ENCODE results near the gene FGF1. TPM values are rescaled to one million over a fixed set of nuclear protein-coding genes. Genes with fewer than 3 reads are reported as not detected.
A peak's percentile ranks its signal among the peaks of the same experiment; 100 is the strongest.
"Not testable (repeated sequence)": the region's sequence is repeated elsewhere in the genome, so short reads cannot be mapped to it uniquely, and the experiment has no call there.

FGF1 gene
- total RNA-seq, 1 donor from 2014 or later: 0.08 TPM

GRCh38 chr5:142660196-142660595 lies 25.7 kb downstream of the FGF1 start:
- H3K27ac Mint-ChIP-seq: no peak overlapping the region
- H3K27me3 Mint-ChIP-seq (ENCODE audit: insufficient read depth): peaks cover 12% of the 10 kb centered on the region

GRCh38 chr5:142659405-142659804 lies 26.5 kb downstream of the FGF1 start:
- Mint-ChIP-seq H3K4me3 (no peak overlapping the region), H3K27me3 (ENCODE audit: insufficient read depth) (peaks cover 14% of the 10 kb centered on the region), H3K9me3 (no peaks in the 10 kb centered on the region), H3K4me1 (ENCODE audit: low read depth) (no peaks in the 10 kb centered on the region), H3K36me3 (ENCODE audit: low read depth) (no peaks in the 10 kb centered on the region), H3K27ac (no peak overlapping the region)
- intact Hi-C loops (cut with micrococcal nuclease): loop anchor here (5.0 kb wide), 1 partner anchor 53 kb away; no protein-coding TSS in a partner anchor
- no peak for DNase-seq (ENCODE audit: low spot score)

More at GRCh38 chr5:142660196-142660595, 25.7 kb downstream of the FGF1 start:
- intact Hi-C loops (cut with micrococcal nuclease): no loop called here
- no peak overlapping the region for H3K4me3 Mint-ChIP-seq
- H3K9me3 Mint-ChIP-seq: no peaks in the 10 kb centered on the region
- no peaks in the 10 kb centered on the region for H3K36me3 Mint-ChIP-seq (ENCODE audit: low read depth)
- no peak for DNase-seq (ENCODE audit: low spot score)
- H3K4me1 Mint-ChIP-seq (ENCODE audit: low read depth): no peaks in the 10 kb centered on the region

GRCh38 chr5:142658278-142658677 lies 27.6 kb downstream of the FGF1 start:
- peaks cover 17% of the 10 kb centered on the region for H3K27me3 Mint-ChIP-seq (ENCODE audit: insufficient read depth)
- intact Hi-C loops (cut with micrococcal nuclease): loop anchor here (5.0 kb wide), 1 partner anchor 54 kb away; no protein-coding TSS in a partner anchor
- no peak for DNase-seq (ENCODE audit: low spot score)
- no peaks in the 10 kb centered on the region for H3K9me3 Mint-ChIP-seq
- no peaks in the 10 kb centered on the region for H3K4me1 Mint-ChIP-seq (ENCODE audit: low read depth)
- H3K27ac Mint-ChIP-seq: no peak overlapping the region
- no peaks in the 10 kb centered on the region for H3K36me3 Mint-ChIP-seq (ENCODE audit: low read depth)
- no peak overlapping the region for H3K4me3 Mint-ChIP-seq

GRCh38 chr5:142657446-142657845 lies 28.4 kb downstream of the FGF1 start:
- Mint-ChIP-seq H3K4me1 (ENCODE audit: low read depth) (no peaks in the 10 kb centered on the region), H3K36me3 (ENCODE audit: low read depth) (no peaks in the 10 kb centered on the region), H3K4me3 (no peak overlapping the region), H3K9me3 (no peaks in the 10 kb centered on the region), H3K27ac (no peak overlapping the region), H3K27me3 (ENCODE audit: insufficient read depth) (peaks cover 17% of the 10 kb centered on the region)
- intact Hi-C loops (cut with micrococcal nuclease): loop anchor here (5.0 kb wide), 1 partner anchor 55 kb away; no protein-coding TSS in a partner anchor
- DNase-seq (ENCODE audit: low spot score): no peak

- intact Hi-C loops (cut with micrococcal nuclease): loop anchor here (1.0 to 5.0 kb wide), 5 partner anchors 44 to 233 kb away; no protein-coding TSS in a partner anchor
- H3K27me3 Mint-ChIP-seq (ENCODE audit: insufficient read depth): peaks cover 13% of the 10 kb centered on the region
- H3K4me3 Mint-ChIP-seq: no peak overlapping the region
- no peaks in the 10 kb centered on the region for H3K4me1 Mint-ChIP-seq (ENCODE audit: low read depth)
- H3K9me3 Mint-ChIP-seq: no peaks in the 10 kb centered on the region
- no peak overlapping the region for H3K27ac Mint-ChIP-seq
- H3K36me3 Mint-ChIP-seq (ENCODE audit: low read depth): no peaks in the 10 kb centered on the region
- DNase-seq (ENCODE audit: low spot score): peak; percentile 45
These were observed 30.3 kb downstream of the FGF1 start for GRCh38 chr5:142655339-142656267.

- no peaks in the 10 kb centered on the region for H3K4me1 Mint-ChIP-seq (ENCODE audit: low read depth)
- no peak for DNase-seq (ENCODE audit: low spot score)
- peaks cover 13% of the 10 kb centered on the region for H3K27me3 Mint-ChIP-seq (ENCODE audit: insufficient read depth)
- intact Hi-C loops (cut with micrococcal nuclease): loop anchor here (1.0 to 5.0 kb wide), 5 partner anchors 43 to 234 kb away; no protein-coding TSS in a partner anchor
- no peak overlapping the region for H3K4me3 Mint-ChIP-seq
- no peaks in the 10 kb centered on the region for H3K9me3 Mint-ChIP-seq
- H3K27ac Mint-ChIP-seq: no peak overlapping the region
- H3K36me3 Mint-ChIP-seq (ENCODE audit: low read depth): no peaks in the 10 kb centered on the region
These were observed 31.3 kb downstream of the FGF1 start for GRCh38 chr5:142654578-142655058.

GRCh38 chr5:142653321-142653720 lies 32.6 kb downstream of the FGF1 start:
- Mint-ChIP-seq H3K27ac (no peak overlapping the region), H3K4me1 (ENCODE audit: low read depth) (no peaks in the 10 kb centered on the region), H3K27me3 (ENCODE audit: insufficient read depth) (peaks cover 13% of the 10 kb centered on the region), H3K4me3 (no peak overlapping the region), H3K36me3 (ENCODE audit: low read depth) (no peaks in the 10 kb centered on the region), H3K9me3 (no peaks in the 10 kb centered on the region)
- intact Hi-C loops (cut with micrococcal nuclease): no loop called here
- no peak for DNase-seq (ENCODE audit: low spot score)

GRCh38 chr5:142652563-142652962 lies 33.3 kb downstream of the FGF1 start:
- Mint-ChIP-seq H3K27me3 (ENCODE audit: insufficient read depth) (peaks cover 11% of the 10 kb centered on the region), H3K4me3 (no peak overlapping the region), H3K9me3 (no peaks in the 10 kb centered on the region), H3K36me3 (ENCODE audit: low read depth) (no peaks in the 10 kb centered on the region), H3K4me1 (ENCODE audit: low read depth) (no peaks in the 10 kb centered on the region), H3K27ac (no peak overlapping the region)
- DNase-seq (ENCODE audit: low spot score): no peak
- intact Hi-C loops (cut with micrococcal nuclease): no loop called here

- no peaks in the 10 kb centered on the region for H3K36me3 Mint-ChIP-seq (ENCODE audit: low read depth)
- H3K4me3 Mint-ChIP-seq: no peak overlapping the region
- H3K4me1 Mint-ChIP-seq (ENCODE audit: low read depth): no peaks in the 10 kb centered on the region
- H3K9me3 Mint-ChIP-seq: no peaks in the 10 kb centered on the region
- no peak for DNase-seq (ENCODE audit: low spot score)
- H3K27me3 Mint-ChIP-seq (ENCODE audit: insufficient read depth): peaks cover 9% of the 10 kb centered on the region
- no peak overlapping the region for H3K27ac Mint-ChIP-seq
- intact Hi-C loops (cut with micrococcal nuclease): no loop called here
These were observed 35.0 kb downstream of the FGF1 start for GRCh38 chr5:142650881-142651280.

GRCh38 chr5:142650060-142650459 lies 35.8 kb downstream of the FGF1 start:
- H3K4me3 Mint-ChIP-seq: no peak overlapping the region
- H3K9me3 Mint-ChIP-seq: no peaks in the 10 kb centered on the region
- no peak overlapping the region for H3K27ac Mint-ChIP-seq
- H3K27me3 Mint-ChIP-seq (ENCODE audit: insufficient read depth): peaks cover 7% of the 10 kb centered on the region
- no peak for DNase-seq (ENCODE audit: low spot score)
- no peaks in the 10 kb centered on the region for H3K4me1 Mint-ChIP-seq (ENCODE audit: low read depth)
- H3K36me3 Mint-ChIP-seq (ENCODE audit: low read depth): no peaks in the 10 kb centered on the region
- intact Hi-C loops (cut with micrococcal nuclease): no loop called here

- H3K27ac Mint-ChIP-seq; H3K9me3 Mint-ChIP-seq; H3K4me3 Mint-ChIP-seq; H3K4me1 Mint-ChIP-seq (ENCODE audit: low read depth); DNase-seq (ENCODE audit: low spot score); H3K36me3 Mint-ChIP-seq (ENCODE audit: low read depth); intact Hi-C loops (cut with micrococcal nuclease): not testable (repeated sequence)
- peaks cover 10% of the 10 kb centered on the region for H3K27me3 Mint-ChIP-seq (ENCODE audit: insufficient read depth)
These were observed 37.8 kb downstream of the FGF1 start for GRCh38 chr5:142648108-142648507.

- no peaks in the 10 kb centered on the region for H3K9me3 Mint-ChIP-seq
- H3K27ac Mint-ChIP-seq: no peak overlapping the region
- H3K36me3 Mint-ChIP-seq (ENCODE audit: low read depth): no peaks in the 10 kb centered on the region
- no peaks in the 10 kb centered on the region for H3K4me1 Mint-ChIP-seq (ENCODE audit: low read depth)
- H3K27me3 Mint-ChIP-seq (ENCODE audit: insufficient read depth): peaks cover 19% of the 10 kb centered on the region
- intact Hi-C loops (cut with micrococcal nuclease): no loop called here
- no peak overlapping the region for H3K4me3 Mint-ChIP-seq
- DNase-seq (ENCODE audit: low spot score): no peak
These were observed 40.4 kb downstream of the FGF1 start for GRCh38 chr5:142645456-142645855.

- Mint-ChIP-seq H3K4me3 (no peak overlapping the region), H3K27ac (no peak overlapping the region), H3K27me3 (ENCODE audit: insufficient read depth) (peaks cover 21% of the 10 kb centered on the region), H3K9me3 (no peaks in the 10 kb centered on the region), H3K4me1 (ENCODE audit: low read depth) (no peaks in the 10 kb centered on the region), H3K36me3 (ENCODE audit: low read depth) (no peaks in the 10 kb centered on the region)
- intact Hi-C loops (cut with micrococcal nuclease): no loop called here
- no peak for DNase-seq (ENCODE audit: low spot score)
These were observed 41.1 kb downstream of the FGF1 start for GRCh38 chr5:142644640-142645361.

Measured in activated T-helper 1 cell treated with anti-CD3 and anti-CD28 coated beads, Interleukin-12 subunit alpha, Interleukin-12 subunit beta, Interleukin-2, Interleukin-4 antibody, amounts not matched to agents 30 ng/mL and 10 ng/mL and 1 ng/mL, durations not matched to agents 14 hours and 24 hours and 36 hours (primary cell).